ENCODE data around the gene ABCB11.

DNA sequence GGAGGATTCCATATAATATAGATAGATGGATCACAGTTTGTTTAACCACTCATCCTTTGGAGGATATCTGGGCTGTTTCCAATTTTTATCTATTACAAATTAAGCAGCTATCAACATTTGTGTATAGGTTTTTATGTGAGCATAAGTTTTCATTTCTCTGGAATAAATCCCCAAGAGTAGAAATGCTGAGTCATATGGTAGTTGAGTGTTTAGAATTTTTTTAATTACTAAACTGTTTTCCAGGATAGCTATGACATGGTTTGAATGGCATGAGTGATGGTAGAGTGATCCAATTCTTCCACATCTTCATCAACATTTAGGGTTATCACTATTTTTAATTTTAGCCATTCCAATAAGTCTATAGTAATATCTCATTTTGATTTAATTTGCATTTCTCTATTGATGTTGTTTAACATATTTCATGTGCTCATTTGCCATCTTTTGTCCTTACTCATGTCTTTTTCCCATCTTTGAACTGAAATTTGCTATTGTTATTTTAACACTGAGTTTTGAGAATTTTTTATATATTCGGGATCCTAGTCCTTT is 31.4 kb downstream of the ABCB11 start:
- TF ChIP-seq, protein P1, sequence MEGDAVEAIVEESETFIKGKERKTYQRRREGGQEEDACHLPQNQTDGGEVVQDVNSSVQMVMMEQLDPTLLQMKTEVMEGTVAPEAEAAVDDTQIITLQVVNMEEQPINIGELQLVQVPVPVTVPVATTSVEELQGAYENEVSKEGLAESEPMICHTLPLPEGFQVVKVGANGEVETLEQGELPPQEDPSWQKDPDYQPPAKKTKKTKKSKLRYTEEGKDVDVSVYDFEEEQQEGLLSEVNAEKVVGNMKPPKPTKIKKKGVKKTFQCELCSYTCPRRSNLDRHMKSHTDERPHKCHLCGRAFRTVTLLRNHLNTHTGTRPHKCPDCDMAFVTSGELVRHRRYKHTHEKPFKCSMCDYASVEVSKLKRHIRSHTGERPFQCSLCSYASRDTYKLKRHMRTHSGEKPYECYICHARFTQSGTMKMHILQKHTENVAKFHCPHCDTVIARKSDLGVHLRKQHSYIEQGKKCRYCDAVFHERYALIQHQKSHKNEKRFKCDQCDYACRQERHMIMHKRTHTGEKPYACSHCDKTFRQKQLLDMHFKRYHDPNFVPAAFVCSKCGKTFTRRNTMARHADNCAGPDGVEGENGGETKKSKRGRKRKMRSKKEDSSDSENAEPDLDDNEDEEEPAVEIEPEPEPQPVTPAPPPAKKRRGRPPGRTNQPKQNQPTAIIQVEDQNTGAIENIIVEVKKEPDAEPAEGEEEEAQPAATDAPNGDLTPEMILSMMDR (IDR thresholded peaks at IDR 0.05): no peak
- no peak for TF ChIP-seq EZH2 (IDR thresholded peaks at IDR 0.05)

All from neural progenitor cell (in vitro differentiated cells).